Measurements from ENCODE around the gene CYP4A22.
"Not testable (repeated sequence)": the region's sequence is repeated elsewhere in the genome, so short reads cannot be mapped to it uniquely, and the experiment has no call there.

The CYP4A22 gene

DNA sequence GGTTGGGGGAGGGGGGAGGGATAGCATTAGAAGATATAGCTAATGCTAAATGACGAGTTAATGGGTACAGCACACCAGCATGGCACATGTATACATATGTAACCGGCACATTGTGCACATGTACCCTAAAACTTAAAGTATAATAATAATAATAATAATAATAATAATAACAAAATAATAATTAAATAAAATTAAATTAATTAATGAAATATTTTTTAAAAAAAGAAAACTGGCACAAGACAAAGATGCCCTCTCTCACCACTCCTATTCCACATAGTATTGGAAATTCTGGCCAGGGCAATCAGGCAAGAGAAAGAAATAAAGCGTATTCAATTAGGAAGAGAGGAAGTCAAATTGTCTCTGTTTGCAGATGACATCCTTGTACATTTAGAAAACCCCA is 20.7 kb downstream of the CYP4A22 start:
- not testable (repeated sequence) for DNase-seq

DNA sequence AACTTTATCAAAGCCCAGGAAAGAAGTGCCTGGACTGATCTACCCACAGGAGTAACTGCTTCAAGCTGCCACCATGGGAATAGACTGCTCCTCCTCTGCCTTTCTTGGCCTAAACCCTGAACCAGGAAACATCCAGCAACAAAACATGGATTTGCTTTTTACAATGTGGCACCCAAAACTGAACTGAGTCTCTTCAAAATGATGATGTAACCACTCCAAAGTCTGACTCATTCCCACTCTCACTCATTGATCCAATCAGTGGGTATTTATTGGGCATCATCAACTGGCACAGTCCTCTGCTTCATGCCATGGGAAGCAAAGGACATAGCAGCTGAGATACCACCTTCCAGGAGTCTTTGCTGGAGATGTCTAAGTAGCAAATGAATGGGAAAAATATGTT is 23.5 kb downstream of the CYP4A22 start:
- DNase-seq, result no peak

DNA sequence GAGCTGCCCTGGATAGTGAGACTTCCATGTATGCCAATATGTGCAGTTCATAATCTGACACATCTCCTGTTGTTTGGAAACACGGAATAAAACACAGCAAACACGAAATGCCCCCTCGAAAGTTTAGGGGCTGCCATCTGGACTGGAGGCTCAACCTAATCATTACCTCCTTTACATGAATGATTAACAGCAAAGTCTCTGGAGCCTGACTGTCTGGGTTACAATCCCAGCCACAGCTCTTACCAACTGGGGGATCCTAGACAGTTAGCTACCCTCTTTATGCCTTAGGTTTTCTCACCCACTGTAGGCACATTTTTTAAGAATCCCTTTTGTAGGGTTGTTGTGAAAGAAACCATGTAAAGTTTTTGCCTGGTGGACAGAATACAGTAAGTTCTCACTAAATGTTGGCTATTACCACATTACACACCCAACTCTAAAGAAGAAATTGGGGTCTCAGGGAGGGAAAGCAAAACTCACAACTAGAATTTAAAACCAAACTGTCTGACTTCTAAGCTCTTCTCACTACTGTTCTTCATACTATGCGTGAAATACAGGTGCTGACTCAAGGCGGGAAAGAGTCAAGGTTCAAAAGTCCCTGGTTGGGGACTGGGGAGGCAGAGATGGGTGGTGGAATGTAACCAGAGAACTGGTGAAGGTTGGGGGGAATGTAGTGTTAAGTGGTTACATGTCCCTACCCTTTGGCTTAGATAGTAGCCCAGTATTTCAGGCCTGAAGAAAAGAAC is 24.2 kb downstream of the CYP4A22 start:
- DNase-seq, result no peak

- no peak for DNase-seq
Observed at GRCh38 chr1:47164552-47164951, 27.3 kb downstream of the CYP4A22 start.

DNA sequence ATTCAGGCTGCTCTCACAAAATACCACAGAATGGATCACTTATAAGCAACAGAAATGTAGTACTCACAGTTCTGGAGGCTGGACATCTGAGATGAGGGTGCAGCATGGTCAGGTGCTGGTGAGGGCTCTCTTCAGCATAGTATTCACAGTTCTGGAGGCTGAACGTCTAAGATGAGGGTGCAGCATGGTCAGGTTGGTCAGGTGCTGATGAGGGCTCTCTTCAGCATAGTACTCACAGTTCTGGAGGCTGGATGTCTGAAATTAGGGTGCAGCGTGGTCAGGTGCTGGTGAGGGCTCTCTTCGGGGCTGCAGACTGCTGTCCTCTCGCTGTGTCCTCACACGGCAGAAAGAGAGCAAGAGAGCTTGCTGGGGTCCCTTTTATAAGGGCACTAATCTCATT is 35.5 kb downstream of the CYP4A22 start:
- DNase-seq, result no peak

- DNase-seq, result no peak
Observed at GRCh38 chr1:47174656-47175020, 37.4 kb downstream of the CYP4A22 start.

GRCh38 chr1:47175227-47175934 is 38.1 kb downstream of the CYP4A22 start:
- DNase-seq, result peak; percentile 53 to 58

DNA sequence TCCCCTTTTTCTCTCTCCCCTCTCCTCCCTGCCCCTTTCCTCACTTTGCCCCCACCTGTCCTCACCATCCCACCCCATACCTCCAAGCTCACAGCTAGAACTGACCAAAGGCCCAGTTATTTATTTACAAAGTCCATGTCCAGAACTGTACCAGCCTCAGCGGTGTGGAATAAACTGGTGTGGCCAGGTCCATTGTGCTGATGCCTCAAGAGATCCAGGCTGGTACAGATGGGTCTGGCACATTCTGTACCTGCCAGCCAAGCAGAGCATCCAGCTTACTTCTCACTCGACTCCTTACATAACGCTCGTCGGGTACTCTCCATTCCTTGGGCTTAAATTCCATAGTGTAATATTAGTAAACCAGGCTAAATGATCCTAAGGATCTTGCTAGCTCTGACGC is 40.8 kb downstream of the CYP4A22 start:
- no peak for DNase-seq

DNA sequence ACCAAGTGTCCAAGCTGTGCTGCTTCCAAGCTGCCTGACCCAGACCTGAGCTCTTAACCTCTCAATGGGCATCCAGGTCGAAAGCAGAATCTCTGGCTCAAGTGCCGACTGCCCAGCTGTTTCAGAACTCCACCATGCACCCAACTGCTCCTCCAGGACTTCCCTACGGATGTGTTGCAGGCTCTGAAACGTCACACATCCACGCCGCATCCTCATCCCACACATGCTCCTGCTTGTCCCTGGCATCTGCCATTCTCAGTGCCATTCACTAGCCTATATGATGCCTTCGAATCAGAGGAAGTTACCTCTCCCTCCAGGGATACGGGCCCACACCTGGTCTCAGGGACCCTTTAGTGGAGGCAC is 41.4 kb downstream of the CYP4A22 start:
- no peak for DNase-seq

- peak; percentile 91 to 92 for DNase-seq
Observed at GRCh38 chr1:47179017-47179987, 42.1 kb downstream of the CYP4A22 start.

- DNase-seq, result no peak
Observed at GRCh38 chr1:47179988-47180563, 42.8 kb downstream of the CYP4A22 start.

- no peak for DNase-seq
Observed at GRCh38 chr1:47180603-47181094, 43.4 kb downstream of the CYP4A22 start.

GRCh38 chr1:47181095-47181954 is 44.1 kb downstream of the CYP4A22 start:
- no peak for DNase-seq

DNA sequence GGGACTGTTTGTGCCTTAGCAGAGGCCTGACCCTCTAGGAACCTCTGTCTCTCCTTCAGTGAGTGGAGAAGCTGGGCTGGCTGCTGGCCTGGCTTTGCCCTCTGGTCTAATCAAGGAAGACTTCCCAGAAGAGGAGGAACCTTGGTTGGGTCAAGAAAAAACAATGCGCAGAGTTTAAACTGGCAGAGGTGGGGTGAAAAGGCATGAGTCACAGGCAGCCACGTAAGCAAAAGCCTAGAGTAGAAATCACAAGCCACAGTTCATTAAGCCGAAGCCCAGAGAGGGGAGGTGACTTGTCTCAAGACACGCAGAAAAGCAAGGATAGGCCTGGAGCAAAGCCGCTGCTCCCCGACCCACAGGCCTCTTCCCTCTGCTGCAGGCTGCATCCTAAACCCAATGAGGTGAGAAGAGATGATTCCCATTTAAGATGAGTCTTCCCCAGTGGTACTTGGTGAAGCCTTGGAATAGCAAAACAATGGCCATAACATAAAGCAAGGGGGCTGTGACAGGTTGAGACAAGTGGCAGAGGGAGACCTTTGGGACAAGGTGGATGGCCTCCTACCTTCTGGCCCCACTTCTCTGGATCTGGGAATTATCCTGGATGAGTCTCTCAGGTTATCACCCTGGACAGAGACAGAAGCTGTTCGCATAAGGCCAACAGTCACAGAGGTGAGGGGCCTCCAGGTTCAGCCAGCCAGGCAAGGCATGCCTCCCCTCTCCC is 44.9 kb downstream of the CYP4A22 start:
- DNase-seq, result no peak

- DNase-seq, result no peak
Observed at GRCh38 chr1:47182676-47183235, 45.5 kb downstream of the CYP4A22 start.

- DNase-seq, result no peak
Observed at GRCh38 chr1:47183308-47184089, 46.3 kb downstream of the CYP4A22 start.

- no peak for DNase-seq
Observed at GRCh38 chr1:47184090-47184821, 47.0 kb downstream of the CYP4A22 start.

GRCh38 chr1:47184822-47185677 is 47.8 kb downstream of the CYP4A22 start:
- DNase-seq, result no peak

All from inflammatory macrophage (primary cell).